Erythroblast (primary cell): ENCODE measurements around the gene EXOC3.

Experiments
- GATA1 ChIP-seq: IDR thresholded peaks from 2 replicates; pipeline ENCODE4 v1.6.1; 2011; ENCODE audit warnings: low read depth, mild to moderate bottlenecking, control low read depth, low read length, moderate library complexity
- POLR2A ChIP-seq: IDR thresholded peaks from 2 replicates; pipeline ENCODE4 v1.6.1; 2011; ENCODE audit warnings: mild to moderate bottlenecking, low read length

DNA sequence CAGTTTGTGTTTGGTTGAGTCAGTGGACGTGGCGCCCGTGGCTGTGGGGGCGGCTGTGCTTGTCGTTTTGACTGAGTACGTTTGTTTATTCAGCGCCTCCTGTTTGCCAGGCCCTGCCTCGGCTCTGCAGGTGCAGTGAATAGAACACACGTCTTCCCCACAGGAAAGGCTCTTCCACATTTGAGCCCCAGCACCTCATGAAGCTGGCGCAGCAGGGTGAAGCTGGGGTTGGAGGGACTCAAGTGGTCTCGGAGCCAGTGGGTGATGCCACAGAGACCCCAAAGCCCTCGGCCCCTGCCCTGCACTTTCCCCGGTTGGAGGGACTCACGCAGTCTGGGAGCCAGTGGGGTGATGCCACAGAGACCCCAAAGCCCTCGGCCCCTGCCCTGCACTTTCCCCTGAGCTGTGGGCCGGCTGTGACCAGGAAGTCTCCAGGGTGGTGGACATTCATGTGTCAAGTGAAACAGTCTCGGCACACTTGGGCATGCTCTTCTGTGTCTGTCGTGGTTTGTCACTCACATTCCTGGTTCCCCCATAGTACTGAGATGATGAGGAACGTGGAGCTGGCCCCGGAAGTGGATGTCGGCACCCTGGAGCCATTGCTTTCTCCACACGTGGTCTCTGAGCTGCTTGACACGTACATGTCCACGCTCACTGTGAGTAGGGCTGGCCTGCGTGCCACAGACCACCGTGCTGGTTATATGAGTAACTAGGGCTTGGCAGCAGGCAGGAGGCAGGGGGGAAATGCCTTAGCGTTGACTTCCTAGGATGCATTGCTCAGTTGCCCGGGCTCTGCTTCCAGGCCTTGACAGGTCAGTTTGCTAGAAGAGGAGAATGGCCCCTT is 13.6 kb downstream of the EXOC3 start:
- no peak for TF ChIP-seq POLR2A
- no peak for TF ChIP-seq GATA1
